SH-SY5Y (cell line): ENCODE results near the gene PTPRG.

Experiments
- GATA2 ChIP-seq: IDR thresholded peaks from 2 replicates; pipeline ENCODE4 v1.6.1; 2011; ENCODE audit warnings: mild to moderate bottlenecking, low read depth, low read length
- GATA3 ChIP-seq: IDR thresholded peaks from 2 replicates; pipeline ENCODE4 v1.6.1; 2011; ENCODE audit warnings: low read depth, mild to moderate bottlenecking, low read length, moderate library complexity

DNA sequence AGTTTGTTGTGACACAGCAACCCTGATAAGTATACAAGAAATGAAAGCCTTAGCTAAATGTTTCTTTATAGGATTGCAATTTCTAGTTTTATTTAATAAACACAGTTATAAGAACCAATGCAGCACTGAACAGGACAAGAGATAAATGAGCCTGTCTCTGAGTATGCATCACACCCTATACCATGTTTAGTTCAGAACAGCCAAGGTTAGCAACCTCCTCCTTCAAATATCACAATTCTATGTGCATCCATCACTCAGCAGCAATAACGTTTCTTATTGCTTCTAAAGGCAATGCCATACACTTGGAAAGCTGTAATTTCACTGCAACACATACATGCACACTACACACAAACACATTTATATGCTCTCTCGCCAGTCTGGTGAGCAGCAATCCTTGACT is 280.6 kb downstream of the PTPRG start:
- TF ChIP-seq GATA2 = no peak
- no peak for TF ChIP-seq GATA3
